ENCODE results near the gene ANKRD39. TPM values are rescaled to one million over a fixed set of nuclear protein-coding genes. Genes with fewer than 3 reads are reported as not detected.

ANKRD39 gene
- total and polyA plus RNA-seq, 4 donors = 7.4 to 16.9 (median 15.6) TPM

DNA sequence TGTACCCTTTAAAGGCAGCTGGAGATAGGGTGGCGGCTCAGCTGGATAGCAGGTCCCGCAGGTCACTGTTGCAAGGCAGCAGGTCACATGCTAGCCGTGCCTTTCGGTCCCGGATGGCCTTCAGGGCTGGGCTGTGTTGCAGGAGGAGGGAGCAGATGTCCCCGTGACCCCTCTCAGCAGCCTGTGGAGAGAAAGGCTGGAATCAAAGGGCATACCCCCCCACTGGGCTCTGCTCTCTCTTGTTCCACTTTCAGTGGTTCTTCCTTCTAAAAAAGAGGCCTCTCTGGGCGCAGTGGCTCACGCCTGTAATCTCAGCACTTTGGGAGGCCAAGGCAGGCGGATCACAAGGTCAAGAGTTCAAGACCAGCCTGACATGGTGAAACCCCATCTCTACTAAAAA is 9.6 kb downstream of the ANKRD39 start:
- no peaks in the 10 kb centered on the region for H3K9me3 ChIP-seq (ENCODE audit: control insufficient read depth in 4 of 4, insufficient read depth in 3 of 4, low read length in 3 of 4)
- no peak overlapping the region for H3K27ac ChIP-seq (ENCODE audit: low read depth in 1 of 2, low read length in 1 of 2)
- no peak overlapping the region for H3K4me3 ChIP-seq
- ATAC-seq (ENCODE audit: insufficient read depth, low FRiP score) = no peak
- H3K36me3 ChIP-seq (ENCODE audit: control insufficient read depth in 4 of 4, insufficient read depth in 4 of 4, low read length in 4 of 4) = peaks cover 8 to 25% (median 13%) of the 10 kb centered on the region in 4 donors
- WGBS, 2 donors = 89 to 96% methylated on average over 9 of the region's 9 CpGs
- H3K4me1 ChIP-seq (ENCODE audit: control insufficient read depth in 5 of 5, insufficient read depth in 5 of 5, low read length in 5 of 5) = no peaks in the 10 kb centered on the region
- DNase-seq = no peak
- TF ChIP-seq, protein P1, sequence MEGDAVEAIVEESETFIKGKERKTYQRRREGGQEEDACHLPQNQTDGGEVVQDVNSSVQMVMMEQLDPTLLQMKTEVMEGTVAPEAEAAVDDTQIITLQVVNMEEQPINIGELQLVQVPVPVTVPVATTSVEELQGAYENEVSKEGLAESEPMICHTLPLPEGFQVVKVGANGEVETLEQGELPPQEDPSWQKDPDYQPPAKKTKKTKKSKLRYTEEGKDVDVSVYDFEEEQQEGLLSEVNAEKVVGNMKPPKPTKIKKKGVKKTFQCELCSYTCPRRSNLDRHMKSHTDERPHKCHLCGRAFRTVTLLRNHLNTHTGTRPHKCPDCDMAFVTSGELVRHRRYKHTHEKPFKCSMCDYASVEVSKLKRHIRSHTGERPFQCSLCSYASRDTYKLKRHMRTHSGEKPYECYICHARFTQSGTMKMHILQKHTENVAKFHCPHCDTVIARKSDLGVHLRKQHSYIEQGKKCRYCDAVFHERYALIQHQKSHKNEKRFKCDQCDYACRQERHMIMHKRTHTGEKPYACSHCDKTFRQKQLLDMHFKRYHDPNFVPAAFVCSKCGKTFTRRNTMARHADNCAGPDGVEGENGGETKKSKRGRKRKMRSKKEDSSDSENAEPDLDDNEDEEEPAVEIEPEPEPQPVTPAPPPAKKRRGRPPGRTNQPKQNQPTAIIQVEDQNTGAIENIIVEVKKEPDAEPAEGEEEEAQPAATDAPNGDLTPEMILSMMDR (IDR thresholded peaks at IDR 0.05; ENCODE audit: control extremely low read depth, extremely low read depth) = no peak
- no peaks in the 10 kb centered on the region for H3K27me3 ChIP-seq (ENCODE audit: control insufficient read depth in 3 of 3, insufficient read depth in 3 of 3, low read length in 2 of 3)
- no peak overlapping the region for H3K9ac ChIP-seq (ENCODE audit: insufficient read depth in 1 of 2, low read length in 2 of 2)

DNA sequence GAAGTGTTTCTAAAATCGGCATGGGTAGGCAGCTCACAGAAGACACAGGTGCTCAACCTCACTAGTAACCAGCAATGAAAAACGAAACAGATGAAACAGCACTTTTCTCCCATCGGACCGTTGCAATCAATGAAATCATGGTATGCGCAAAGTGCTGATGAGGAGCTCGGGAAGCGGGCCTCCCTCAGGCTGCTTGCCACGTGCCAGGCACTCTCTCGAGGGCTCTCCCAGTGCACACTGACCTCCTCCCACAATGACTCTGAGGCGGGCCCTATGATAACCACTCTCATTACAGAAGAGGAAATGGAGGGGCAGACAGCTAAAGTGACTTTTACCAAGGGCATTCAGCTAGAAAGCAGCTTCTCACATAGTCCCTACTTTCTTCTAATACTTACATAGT is 10.2 kb downstream of the ANKRD39 start:
- ATAC-seq (ENCODE audit: insufficient read depth, low FRiP score) = no peak
- Histone ChIP-seq H3K9ac (ENCODE audit: insufficient read depth in 1 of 2, low read length in 2 of 2) (no peak overlapping the region), H3K27ac (ENCODE audit: low read depth in 1 of 2, low read length in 1 of 2) (no peak overlapping the region), H3K4me3 (no peak overlapping the region), H3K4me1 (ENCODE audit: control insufficient read depth in 5 of 5, insufficient read depth in 5 of 5, low read length in 5 of 5) (no peaks in the 10 kb centered on the region), H3K9me3 (ENCODE audit: control insufficient read depth in 4 of 4, insufficient read depth in 3 of 4, low read length in 3 of 4) (no peaks in the 10 kb centered on the region), H3K27me3 (ENCODE audit: control insufficient read depth in 3 of 3, insufficient read depth in 3 of 3, low read length in 2 of 3) (no peaks in the 10 kb centered on the region), H3K36me3 (ENCODE audit: control insufficient read depth in 4 of 4, insufficient read depth in 4 of 4, low read length in 4 of 4) (peaks cover 5 to 19% (median 12%) of the 10 kb centered on the region in 4 donors)
- TF ChIP-seq, protein P1 (IDR thresholded peaks at IDR 0.05; ENCODE audit: control extremely low read depth, extremely low read depth) = no peak
- 85 to 89% methylated on average over 10 of the region's 10 CpGs for WGBS, 2 donors
- DNase-seq = no peak

DNA sequence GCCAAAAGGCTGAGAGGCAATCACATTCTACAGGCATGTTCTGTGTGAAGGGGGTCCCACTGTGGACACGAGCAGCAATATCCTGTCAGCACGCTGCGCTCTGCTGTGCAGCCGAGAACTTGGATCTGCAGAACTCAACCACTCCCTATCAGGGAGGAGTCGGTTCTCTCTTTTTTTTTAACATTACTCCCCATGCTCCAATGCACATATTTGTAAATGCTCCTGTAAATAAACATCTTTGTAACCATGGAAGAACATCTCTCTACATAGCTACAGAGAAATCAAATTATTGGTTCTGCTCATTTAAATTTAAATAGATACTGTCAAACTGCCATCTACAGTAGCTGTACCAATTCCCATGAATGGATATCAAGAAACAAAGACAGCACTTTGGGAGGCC is 11.0 kb downstream of the ANKRD39 start:
- DNase-seq (no peak), ATAC-seq (ENCODE audit: insufficient read depth, low FRiP score) (no peak)
- no peaks in the 10 kb centered on the region for H3K4me1 ChIP-seq (ENCODE audit: control insufficient read depth in 5 of 5, insufficient read depth in 5 of 5, low read length in 5 of 5)
- H3K27me3 ChIP-seq (ENCODE audit: control insufficient read depth in 3 of 3, insufficient read depth in 3 of 3, low read length in 2 of 3) = no peaks in the 10 kb centered on the region
- no peak overlapping the region for H3K27ac ChIP-seq (ENCODE audit: low read depth in 1 of 2, low read length in 1 of 2)
- peaks cover 5 to 18% (median 12%) of the 10 kb centered on the region in 4 donors for H3K36me3 ChIP-seq (ENCODE audit: control insufficient read depth in 4 of 4, insufficient read depth in 4 of 4, low read length in 4 of 4)
- H3K9ac ChIP-seq (ENCODE audit: insufficient read depth in 1 of 2, low read length in 2 of 2) = no peak overlapping the region
- TF ChIP-seq, protein P1 (IDR thresholded peaks at IDR 0.05; ENCODE audit: control extremely low read depth, extremely low read depth) = no peak
- no peaks in the 10 kb centered on the region for H3K9me3 ChIP-seq (ENCODE audit: control insufficient read depth in 4 of 4, insufficient read depth in 3 of 4, low read length in 3 of 4)
- no peak overlapping the region for H3K4me3 ChIP-seq
- 93% methylated on average over 5 of the region's 5 CpGs for WGBS, 2 donors

DNA sequence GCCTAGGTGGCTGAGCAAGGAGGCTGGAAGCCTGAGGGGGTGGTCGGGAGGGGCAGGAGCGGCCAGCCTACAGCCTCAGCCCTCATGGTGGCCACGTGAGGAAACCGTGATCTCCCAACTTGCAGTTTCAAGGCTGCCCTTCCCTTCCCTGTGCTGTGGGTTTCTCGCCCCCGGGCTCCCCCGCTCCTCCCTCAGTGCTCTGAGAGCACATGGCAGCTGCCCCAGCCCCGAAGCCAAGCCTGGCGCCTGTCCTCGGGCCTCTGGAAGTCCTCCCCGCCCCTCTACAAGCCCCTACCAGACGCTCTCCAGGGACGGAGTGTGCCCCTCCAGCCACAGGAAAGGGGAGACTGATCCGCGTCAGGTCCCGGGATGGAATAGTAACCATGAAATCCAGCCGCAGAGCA is 13.4 kb downstream of the ANKRD39 start:
- Histone ChIP-seq H3K9ac (ENCODE audit: insufficient read depth in 1 of 2, low read length in 2 of 2) (no peak overlapping the region), H3K36me3 (ENCODE audit: control insufficient read depth in 4 of 4, insufficient read depth in 4 of 4, low read length in 4 of 4) (peaks cover 0 to 10% (median 5%) of the 10 kb centered on the region in 4 donors), H3K4me1 (ENCODE audit: control insufficient read depth in 5 of 5, insufficient read depth in 5 of 5, low read length in 5 of 5) (peaks cover 0 to 5% (median 0%) of the 10 kb centered on the region in 5 donors), H3K27me3 (ENCODE audit: control insufficient read depth in 3 of 3, insufficient read depth in 3 of 3, low read length in 2 of 3) (no peaks in the 10 kb centered on the region), H3K9me3 (ENCODE audit: control insufficient read depth in 4 of 4, insufficient read depth in 3 of 4, low read length in 3 of 4) (no peaks in the 10 kb centered on the region), H3K27ac (ENCODE audit: low read depth in 1 of 2, low read length in 1 of 2) (no peak overlapping the region), H3K4me3 (no peak overlapping the region)
- ATAC-seq (ENCODE audit: insufficient read depth, low FRiP score) (no peak), DNase-seq (no peak)
- TF ChIP-seq, protein P1 (IDR thresholded peaks at IDR 0.05; ENCODE audit: control extremely low read depth, extremely low read depth) = no peak
- 90 to 95% methylated on average over 15 to 17 of the region's 17 CpGs for WGBS, 2 donors

All from lung (tissue), 12 donors.